ENCODE results near the gene TIPARP. TPM values are rescaled to one million over a fixed set of nuclear protein-coding genes. Genes with fewer than 3 reads are reported as not detected.

TIPARP gene
- total RNA-seq, 1 donor = 28.2 TPM

Other genes starting within 250 kb of the TIPARP start
- gene SSR3, start 119.5 kb upstream of the TIPARP start, total RNA-seq = 212 and 220 TPM in 2 replicates
- gene LEKR1, start 151.8 kb downstream of the TIPARP start, total RNA-seq = 0.36 and 1.5 TPM in 2 replicates